Measurements from ENCODE around the gene SKP1.

SKP1 gene

DNA sequence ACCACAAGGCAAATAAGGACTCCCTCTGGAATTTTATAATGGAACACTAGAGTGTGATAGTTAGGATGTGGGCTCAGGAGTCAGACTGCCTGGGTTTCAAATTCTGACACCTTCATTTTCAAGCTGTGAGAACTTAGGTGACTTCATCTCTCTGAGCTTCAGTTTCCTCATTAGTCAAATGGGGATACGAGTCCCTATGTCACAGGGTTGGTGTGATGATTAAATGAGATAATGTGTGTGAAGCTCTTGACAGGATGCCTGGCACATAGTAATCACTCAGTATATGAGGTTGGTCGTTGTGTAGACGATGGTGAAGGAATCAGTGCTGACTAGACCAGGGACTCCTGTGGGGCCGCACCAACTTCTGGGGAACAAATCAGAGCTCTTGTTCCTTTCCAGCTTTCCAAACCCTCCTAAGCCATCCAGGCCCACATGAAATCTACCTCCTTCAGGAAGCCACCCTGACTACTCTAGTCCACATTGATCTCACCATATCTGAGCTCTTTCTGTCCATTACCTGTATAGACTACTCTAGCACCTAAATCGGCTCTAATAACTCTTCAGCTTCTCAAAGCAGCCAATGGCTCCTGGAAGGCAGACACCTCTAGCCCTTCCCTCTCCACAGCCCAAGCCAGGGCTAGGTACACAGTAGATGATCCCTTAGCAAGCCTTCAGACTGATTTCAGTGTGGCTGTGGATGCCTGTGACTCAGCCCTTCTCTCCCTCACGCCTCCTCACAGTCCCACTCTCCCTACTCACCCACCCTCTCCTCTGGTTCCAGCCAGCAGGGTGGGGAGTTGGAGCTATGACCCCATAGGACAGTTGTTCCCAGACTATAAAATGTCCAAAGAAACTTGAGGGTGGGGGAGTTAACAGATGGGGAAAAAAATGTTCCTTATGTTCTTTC lies 64.8 kb downstream of the SKP1 start:
- no peak for DNase-seq

DNA sequence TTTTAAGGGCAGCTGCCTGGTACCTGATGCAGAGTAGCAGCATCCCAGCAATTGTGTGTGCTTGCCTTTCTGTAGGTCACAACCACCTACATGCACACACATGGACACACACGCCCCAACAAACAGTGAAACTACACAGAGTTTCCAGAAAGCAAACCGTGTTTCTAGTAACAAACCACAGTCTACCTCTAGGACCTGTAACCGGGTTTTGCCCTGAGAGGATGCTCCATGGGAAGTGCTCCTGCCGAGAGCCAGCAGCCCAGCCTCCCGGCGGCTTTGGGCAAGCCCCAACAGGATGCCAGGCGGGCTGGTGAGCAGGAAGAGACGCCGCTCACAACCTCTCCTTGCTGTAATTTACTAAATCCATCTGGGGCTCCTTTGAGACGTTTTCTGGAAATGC lies 66.4 kb downstream of the SKP1 start:
- no peak for DNase-seq

DNA sequence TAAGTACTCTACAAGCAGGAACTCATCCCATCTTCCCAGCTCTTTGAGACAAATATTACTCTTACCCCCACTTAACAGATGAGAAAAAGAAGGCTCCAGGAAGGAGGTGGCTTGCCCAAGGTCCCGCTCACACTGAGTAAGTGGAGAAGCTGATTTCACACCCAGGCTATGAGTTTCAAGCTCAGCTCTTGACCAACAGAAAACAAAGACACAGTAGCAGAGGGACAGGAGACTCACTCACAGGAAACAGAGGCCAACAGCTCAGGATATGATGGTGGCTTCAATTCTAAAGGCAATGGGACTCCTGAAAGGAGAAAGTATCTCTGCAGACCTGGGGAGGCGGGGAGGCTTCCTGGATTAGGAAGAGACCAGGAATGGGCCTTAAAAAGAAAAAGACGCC lies 69.0 kb downstream of the SKP1 start:
- DNase-seq = no peak

DNA sequence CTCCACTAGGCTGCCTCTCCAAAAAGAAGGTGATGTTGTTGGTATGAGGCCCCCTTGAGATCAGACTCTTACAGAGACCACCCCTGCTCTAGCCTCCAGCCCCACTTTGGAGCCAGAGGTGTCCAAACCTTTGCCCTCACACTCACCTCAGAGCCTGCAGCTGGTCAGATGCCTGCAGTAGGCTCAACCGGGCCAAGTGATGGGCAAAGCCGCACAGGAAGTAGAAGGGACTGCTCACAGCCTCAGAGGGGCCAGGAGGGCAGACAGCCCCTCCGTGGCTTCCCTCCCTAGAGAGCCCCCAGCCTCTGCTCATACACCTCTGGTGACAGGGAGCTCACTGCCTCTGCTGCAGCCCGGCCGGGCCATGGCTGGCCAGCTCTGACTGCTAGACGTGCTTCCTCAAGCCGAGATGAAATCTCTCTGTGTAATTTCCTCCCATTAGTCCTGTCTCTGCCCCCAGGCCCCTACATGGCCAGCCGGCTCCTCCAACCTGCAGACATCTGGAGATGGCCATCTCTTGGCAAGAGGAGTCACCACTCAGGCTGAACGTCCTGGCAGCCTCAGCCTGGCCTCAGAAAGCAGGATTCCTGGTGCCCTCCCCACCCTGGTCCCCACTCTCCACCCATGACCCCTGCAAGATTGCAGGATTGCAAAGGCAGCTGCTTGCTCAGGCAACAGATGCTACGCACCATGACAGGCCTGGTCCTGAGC lies 69.6 kb downstream of the SKP1 start:
- DNase-seq = no peak

GRCh38 chr5:134103998-134104654 lies 72.6 kb downstream of the SKP1 start:
- DNase-seq = no peak

DNA sequence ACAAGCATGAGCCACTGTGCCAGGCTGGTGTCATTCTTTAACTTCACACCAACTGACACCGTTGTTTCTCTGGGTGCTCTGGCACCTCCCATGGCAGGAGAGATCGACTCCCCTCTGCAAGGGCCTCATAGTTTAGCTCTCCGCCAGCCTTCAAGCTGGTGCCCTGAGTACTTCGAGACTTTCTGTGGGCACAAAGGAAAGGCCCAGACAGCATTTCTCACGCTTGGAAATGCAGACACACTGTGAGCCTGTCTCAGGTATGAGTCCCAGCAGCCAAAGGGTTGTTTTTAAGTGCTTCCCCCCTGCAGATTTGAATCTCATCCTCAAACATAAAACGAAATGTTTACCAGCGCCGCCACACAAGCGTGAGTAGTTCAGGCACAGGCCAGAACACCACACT lies 73.4 kb downstream of the SKP1 start:
- DNase-seq = no peak

DNA sequence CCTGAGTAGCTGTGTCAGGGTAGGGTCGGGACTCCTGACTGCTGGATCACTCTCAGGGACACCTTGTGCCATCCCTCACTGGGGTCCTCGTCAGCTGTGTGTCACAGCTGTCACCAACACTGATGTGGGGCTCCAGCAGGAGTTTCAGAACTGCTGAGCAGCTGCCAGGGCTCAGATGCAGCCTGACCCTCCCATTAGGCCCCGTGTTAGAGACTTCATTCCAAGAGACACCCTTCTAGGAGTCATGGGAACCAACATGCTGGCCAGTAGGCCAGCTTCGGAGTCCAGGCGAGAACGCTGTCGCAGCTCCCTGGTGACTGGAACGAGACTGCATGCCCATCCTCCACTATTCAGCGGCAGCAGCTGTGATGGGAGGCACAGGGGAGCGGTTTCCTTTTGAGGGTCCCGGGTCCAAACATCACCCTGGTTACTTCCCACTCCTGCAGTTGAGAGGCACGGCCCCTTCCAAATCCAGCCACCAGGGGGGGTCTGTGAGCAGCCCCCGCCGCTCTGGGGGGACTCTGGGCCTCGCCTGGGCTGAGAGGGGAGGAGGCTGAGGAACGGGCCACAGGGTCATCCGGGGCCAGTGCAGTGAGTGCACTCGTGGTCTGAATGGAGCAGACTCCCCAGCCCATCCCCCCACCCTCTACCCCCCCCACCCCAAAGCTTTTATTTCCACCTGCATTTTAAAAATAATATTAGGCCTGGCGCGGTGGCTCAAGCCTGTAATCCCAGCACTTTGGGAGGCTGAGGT lies 74.9 kb downstream of the SKP1 start:
- no peak for DNase-seq

DNA sequence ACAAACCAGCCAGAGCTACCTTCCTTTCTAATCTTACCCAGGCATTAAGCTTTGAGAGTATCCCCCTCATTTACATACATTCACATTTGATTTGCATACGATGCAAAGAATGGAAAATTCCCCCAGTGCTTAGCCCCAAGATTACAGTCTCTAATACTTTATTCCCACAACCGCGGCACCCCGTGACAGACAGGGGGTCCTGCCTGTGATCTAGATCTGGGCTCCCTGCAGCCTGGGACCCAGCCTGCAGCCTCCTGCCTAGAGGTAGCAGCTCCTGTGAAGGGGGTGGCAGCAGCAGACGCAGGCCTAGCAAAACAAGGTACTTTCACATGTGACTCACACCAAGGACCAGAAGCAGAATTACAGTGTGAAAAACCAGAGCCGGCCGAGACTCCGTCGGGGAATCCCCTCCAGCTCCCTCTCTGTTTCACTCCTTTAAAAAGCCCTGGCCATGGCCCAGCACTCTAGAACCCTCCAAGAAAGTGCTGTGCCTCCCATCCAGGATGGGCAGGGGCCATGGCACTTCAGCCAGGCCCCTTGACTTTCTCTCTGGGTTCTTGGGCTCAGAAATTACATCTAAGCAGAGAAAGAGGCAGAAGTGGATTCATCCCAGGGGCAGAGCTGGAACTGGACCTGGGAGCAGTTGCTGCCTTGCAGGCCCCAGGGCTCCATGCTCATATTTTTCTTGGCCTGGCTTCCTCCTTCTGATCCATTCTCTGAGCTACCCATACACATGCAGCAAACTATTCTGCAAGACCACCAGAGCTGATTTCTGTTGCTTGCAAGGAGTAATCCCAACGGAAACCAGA lies 76.3 kb downstream of the SKP1 start:
- DNase-seq = no peak

- no peak for DNase-seq
These were observed 76.8 kb downstream of the SKP1 start for GRCh38 chr5:134099939-134100282.

- DNase-seq = no peak
These were observed 77.4 kb downstream of the SKP1 start for GRCh38 chr5:134099288-134099872.
